Testis (tissue), 2 donors: Measurements from ENCODE around the gene ALDH8A1.

Experiments
- CTCF ChIP-seq, 3 experiments: fragments of 450-650 bp in 2 of 3; fragments of 200-600 bp in 1 of 3; sonication (generic) in 1 of 3; IDR thresholded peaks; one replicate each; pipeline ENCODE4 v1.5.1; 2016 to 2019; ENCODE audit warnings: antibody characterized with exemption in 3 of 3, mild to moderate bottlenecking in 2 of 3, moderate library complexity in 1 of 3
- POLR2A ChIP-seq: fragments of 450-650 bp; IDR thresholded peaks from one replicate; pipeline ENCODE4 v1.6.1; 2017; ENCODE audit warnings: antibody characterized with exemption, mild to moderate bottlenecking, moderate library complexity

DNA sequence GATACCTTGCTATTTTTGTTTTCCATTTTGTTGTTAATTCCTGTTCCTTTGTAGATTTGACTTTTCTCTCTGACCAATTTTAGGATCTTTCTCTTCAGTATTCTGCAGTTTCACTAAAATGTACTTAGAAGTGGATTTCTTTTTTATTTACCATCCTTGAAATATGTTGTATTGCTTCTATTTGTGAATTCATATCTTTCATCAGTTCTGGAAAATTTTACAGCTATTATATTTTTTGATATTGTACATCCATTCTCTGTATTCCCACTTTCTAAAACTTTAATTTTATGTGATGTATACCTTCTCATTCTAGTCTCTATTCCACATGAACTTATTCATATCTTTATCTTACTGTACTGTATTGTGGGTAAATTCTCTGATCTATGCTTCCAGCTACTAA lies 9.7 kb upstream of the ALDH8A1 start:
- TF ChIP-seq CTCF (IDR thresholded peaks at IDR 0.05) (no peak), POLR2A (no peak)
